GM23338 (cell line): Measurements from ENCODE around the gene CENPA. TPM values are rescaled to one million over a fixed set of nuclear protein-coding genes. Genes with fewer than 3 reads are reported as not detected.

ENCODE experiments used
- ATAC-seq: fragments of 200-7000 bp; cut with Tn5 transposase; 3 replicates; pipeline ENCODE4 v1.9.1; 2020
- DNase-seq: peaks from one replicate; pipeline ENCODE4 v3.0.0-alpha.2; 2015; ENCODE audit warnings: low spot score
- H2AFZ ChIP-seq: fragments of 200-600 bp; sonication (generic); 2 replicates; pipeline ENCODE4 v1.8.0; 2016; ENCODE audit warnings: antibody characterized with exemption, mild to moderate bottlenecking, moderate library complexity
- H3F3A ChIP-seq: fragments of 200-600 bp; sonication (generic); replicated peaks from 2 replicates; pipeline ENCODE4 v1.8.0; 2017; ENCODE audit warnings: antibody characterized with exemption, mixed run types, low read depth
- H3K27ac ChIP-seq: fragments of 200-600 bp; sonication (generic); 2 replicates; pipeline ENCODE4 v1.6.1; 2016; ENCODE audit warnings: low read depth
- H3K27me3 ChIP-seq: fragments of 200-600 bp; sonication (generic); 2 replicates; pipeline ENCODE4 v1.8.0; 2016; ENCODE audit warnings: mild to moderate bottlenecking, mixed run types, moderate library complexity; ENCODE audit not compliant: insufficient read depth
- H3K36me3 ChIP-seq: fragments of 200-600 bp; sonication (generic); 2 replicates; pipeline ENCODE4 v1.8.0; 2016; ENCODE audit warnings: mild to moderate bottlenecking; ENCODE audit not compliant: insufficient read depth
- H3K4me1 ChIP-seq: fragments of 200-600 bp; sonication (generic); 2 replicates; pipeline ENCODE4 v1.8.0; 2016; ENCODE audit warnings: mild to moderate bottlenecking, moderate library complexity; ENCODE audit not compliant: insufficient read depth
- H3K4me2 ChIP-seq: fragments of 200-600 bp; sonication (generic); 2 replicates; pipeline ENCODE4 v1.7.1; 2017; ENCODE audit warnings: mixed run types
- H3K4me3 ChIP-seq: fragments of 200-600 bp; sonication (generic); 2 replicates; pipeline ENCODE4 v1.6.1; 2016; ENCODE audit warnings: mixed run types
- H3K79me2 ChIP-seq: fragments of 200-600 bp; sonication (generic); replicated peaks from 2 replicates; pipeline ENCODE4 v1.8.0; 2017; ENCODE audit warnings: mild to moderate bottlenecking; ENCODE audit not compliant: insufficient read depth
- H3K9me2 ChIP-seq: fragments of 200-600 bp; sonication (generic); 2 replicates; pipeline ENCODE4 v1.8.0; 2017; ENCODE audit not compliant: insufficient read depth
- H4K20me1 ChIP-seq: fragments of 200-600 bp; sonication (generic); replicated peaks from 2 replicates; pipeline ENCODE4 v1.8.0; 2017; ENCODE audit warnings: mild to moderate bottlenecking; ENCODE audit not compliant: insufficient read depth
- H3K27ac Mint-ChIP-seq: 2 replicates; pipeline ENCODE4 v1.8.0; 2020; ENCODE audit warnings: inconsistent platforms, mild to moderate bottlenecking, moderate library complexity, mixed read lengths
- H3K27me3 Mint-ChIP-seq: 3 replicates; pipeline ENCODE4 v1.8.0; 2022; ENCODE audit warnings: low read depth, mild to moderate bottlenecking, moderate library complexity, mixed read lengths, inconsistent platforms; ENCODE audit not compliant: insufficient read depth, poor library complexity
- H3K36me3 Mint-ChIP-seq: 3 replicates; pipeline ENCODE4 v1.8.0; 2021; ENCODE audit warnings: low read depth, mild to moderate bottlenecking, inconsistent platforms, moderate library complexity, mixed read lengths
- H3K4me1 Mint-ChIP-seq: 3 replicates; pipeline ENCODE4 v1.8.0; 2020; ENCODE audit warnings: mild to moderate bottlenecking, inconsistent platforms, mixed read lengths
- H3K4me3 Mint-ChIP-seq: 3 replicates; pipeline ENCODE4 v1.8.0; 2021; ENCODE audit warnings: moderate library complexity, mild to moderate bottlenecking, inconsistent platforms, mixed read lengths
- H3K9me3 Mint-ChIP-seq: 3 replicates; pipeline ENCODE4 v1.8.0; 2020; ENCODE audit warnings: moderate library complexity, mild to moderate bottlenecking, inconsistent platforms, mixed read lengths
- CREB1 ChIP-seq: fragments of 250-450 bp; sonication (Bioruptor Pico); IDR thresholded peaks from 2 replicates; pipeline ENCODE4 v1.5.0; 2020; ENCODE audit warnings: low read depth, mild to moderate bottlenecking, moderate library complexity
- ETS1 ChIP-seq: IDR thresholded peaks from 2 replicates; pipeline ENCODE4 v1.6.1; 2016; ENCODE audit warnings: antibody characterized with exemption
- EZH2 ChIP-seq: fragments of 200-600 bp; sonication (generic); IDR thresholded peaks from one replicate; pipeline ENCODE4 v1.8.0; 2017; ENCODE audit warnings: antibody characterized with exemption, mild to moderate bottlenecking, low read depth; ENCODE audit not compliant: unreplicated experiment
- EZH2phosphoT487 ChIP-seq: fragments of 200-600 bp; sonication (generic); IDR thresholded peaks from one replicate; pipeline ENCODE4 v1.8.1; 2018; ENCODE audit warnings: antibody characterized with exemption; ENCODE audit not compliant: unreplicated experiment
- JUNB ChIP-seq: IDR thresholded peaks from one replicate; pipeline ENCODE4 v1.6.1; 2016; ENCODE audit warnings: antibody characterized with exemption; ENCODE audit not compliant: unreplicated experiment
- NANOG ChIP-seq: IDR thresholded peaks from 2 replicates; pipeline ENCODE4 v1.6.1; 2016; ENCODE audit warnings: antibody characterized with exemption, borderline replicate concordance
- POLR2AphosphoS5 ChIP-seq: IDR thresholded peaks from 2 replicates; pipeline ENCODE4 v1.6.1; 2016; ENCODE audit warnings: antibody characterized with exemption, low read depth
- REST ChIP-seq: IDR thresholded peaks from one replicate; pipeline ENCODE4 v1.6.1; 2018; ENCODE audit warnings: antibody characterized with exemption; ENCODE audit not compliant: unreplicated experiment
- STAT1 ChIP-seq: IDR thresholded peaks from one replicate; pipeline ENCODE4 v1.6.1; 2016; ENCODE audit warnings: antibody characterized with exemption; ENCODE audit not compliant: unreplicated experiment
- ZNF114 ChIP-seq: fragments of 250-450 bp; sonication (Bioruptor Pico); IDR thresholded peaks from 2 replicates; pipeline ENCODE4 v1.5.0; 2020; ENCODE audit warnings: mild to moderate bottlenecking, moderate library complexity
- ZNF331 ChIP-seq: fragments of 250-450 bp; sonication (Bioruptor Pico); IDR thresholded peaks from 2 replicates; pipeline ENCODE4 v1.5.0; 2020; ENCODE audit warnings: low read depth, mild to moderate bottlenecking, moderate library complexity
- polyA plus RNA-seq: library from polyadenylated mRNA; unstranded; fragments of >200 nt; fragmentation: Nextera tagmentation; extraction: Ambion mirVana; gene quantifications from 2 replicates; pipeline ENCODE4 v1.2.1, GENCODE V29; 2016
- total RNA-seq: library from RNA; depleted of rRNA; stranded (reverse); fragments of >200 nt; shearing (Covaris generic); gene quantifications from 2 replicates; pipeline ENCODE4 v1.2.3, GENCODE V29; 2014

CENPA gene
- total and polyA plus RNA-seq, 2 experiments from 2014 or later, result 16.8 to 24.2 TPM

GRCh38 chr2:26738481-26738880 lies 47.4 kb upstream of the CENPA start (continued):
- TF ChIP-seq ZNF114 (CRISPR knock-in tag) (no peak), NANOG (no peak)

GRCh38 chr2:26739514-26739913 lies 46.3 kb upstream of the CENPA start:
- H3K27me3 ChIP-seq, result no peaks in the 10 kb centered on the region
- no peak overlapping the region for H2AFZ ChIP-seq
- peaks cover 7% of the 10 kb centered on the region for H3K4me1 Mint-ChIP-seq
- H3K9me2 ChIP-seq, result no peaks in the 10 kb centered on the region
- H3K36me3 ChIP-seq, result no peaks in the 10 kb centered on the region
- no peaks in the 10 kb centered on the region for H3K79me2 ChIP-seq
- no peak overlapping the region for H3K27ac ChIP-seq
- ATAC-seq (no peak), DNase-seq (no peak)
- no peaks in the 10 kb centered on the region for H4K20me1 ChIP-seq
- H3K4me2 ChIP-seq, result no peak overlapping the region
- H3K27me3 Mint-ChIP-seq, result no peaks in the 10 kb centered on the region
- no peak overlapping the region for H3K27ac Mint-ChIP-seq
- no peaks in the 10 kb centered on the region for H3K9me3 Mint-ChIP-seq
- H3K36me3 Mint-ChIP-seq, result no peaks in the 10 kb centered on the region
- H3F3A ChIP-seq, result no peaks in the 10 kb centered on the region
- H3K4me3 Mint-ChIP-seq, result no peak overlapping the region
- no peak overlapping the region for H3K4me3 ChIP-seq
- no peaks in the 10 kb centered on the region for H3K4me1 ChIP-seq
- TF ChIP-seq JUNB (no peak), NANOG (no peak), STAT1 (no peak), POLR2AphosphoS5 (no peak), EZH2 (no peak), CREB1 (CRISPR knock-in tag) (no peak), ETS1 (no peak), REST (no peak)

GRCh38 chr2:26740346-26740745 lies 45.5 kb upstream of the CENPA start:
- Mint-ChIP-seq H3K4me1 (peaks cover 7% of the 10 kb centered on the region), H3K4me3 (no peak overlapping the region), H3K27ac (no peak overlapping the region), H3K36me3 (no peaks in the 10 kb centered on the region), H3K9me3 (no peaks in the 10 kb centered on the region), H3K27me3 (no peaks in the 10 kb centered on the region)
- no peaks in the 10 kb centered on the region for H3F3A ChIP-seq
- H3K27me3 ChIP-seq, result no peaks in the 10 kb centered on the region
- H3K4me1 ChIP-seq, result no peaks in the 10 kb centered on the region
- DNase-seq, result no peak
- H3K36me3 ChIP-seq, result no peaks in the 10 kb centered on the region
- no peak overlapping the region for H3K4me2 ChIP-seq
- no peak overlapping the region for H2AFZ ChIP-seq
- ATAC-seq, result no peak
- H3K9me2 ChIP-seq, result no peaks in the 10 kb centered on the region
- H3K4me3 ChIP-seq, result no peak overlapping the region
- H3K27ac ChIP-seq, result no peak overlapping the region
- H4K20me1 ChIP-seq, result no peaks in the 10 kb centered on the region
- H3K79me2 ChIP-seq, result no peaks in the 10 kb centered on the region
- TF ChIP-seq CREB1 (CRISPR knock-in tag) (no peak), ZNF114 (CRISPR knock-in tag) (no peak), ZNF331 (CRISPR knock-in tag) (no peak), JUNB (no peak), REST (no peak), EZH2phosphoT487 (no peak)
